IPS-NIHi11 (cell line): ENCODE data around the gene MRPL44.
A peak's percentile ranks its signal among the peaks of the same experiment; 100 is the strongest.
"Not testable (repeated sequence)": the region's sequence is repeated elsewhere in the genome, so short reads cannot be mapped to it uniquely, and the experiment has no call there.

Experiments
- DNase-seq: peaks from one replicate; pipeline ENCODE4 v3.0.0; 2012; ENCODE audit warnings: mixed read lengths, low spot score

MRPL44 gene

DNA sequence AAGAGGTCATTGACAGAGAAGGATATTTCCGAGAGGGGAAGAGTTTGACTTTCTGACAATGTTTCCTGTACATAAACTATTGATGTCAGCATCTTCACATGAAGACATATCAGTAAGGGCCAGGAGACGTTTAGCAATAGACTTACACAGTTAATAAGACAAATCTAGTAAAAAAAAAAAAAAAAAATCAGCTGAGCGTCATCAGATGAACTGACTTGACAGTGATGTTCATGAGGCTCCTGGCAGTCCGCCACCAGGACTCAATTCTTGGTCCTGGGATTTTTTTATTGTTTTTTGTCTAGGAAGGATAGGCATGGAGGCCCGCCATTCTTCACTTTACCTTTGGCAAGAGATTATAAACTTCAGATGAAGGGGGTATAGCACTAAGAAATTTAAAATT, 14.5 kb downstream of the MRPL44 start:
- no peak for DNase-seq

DNA sequence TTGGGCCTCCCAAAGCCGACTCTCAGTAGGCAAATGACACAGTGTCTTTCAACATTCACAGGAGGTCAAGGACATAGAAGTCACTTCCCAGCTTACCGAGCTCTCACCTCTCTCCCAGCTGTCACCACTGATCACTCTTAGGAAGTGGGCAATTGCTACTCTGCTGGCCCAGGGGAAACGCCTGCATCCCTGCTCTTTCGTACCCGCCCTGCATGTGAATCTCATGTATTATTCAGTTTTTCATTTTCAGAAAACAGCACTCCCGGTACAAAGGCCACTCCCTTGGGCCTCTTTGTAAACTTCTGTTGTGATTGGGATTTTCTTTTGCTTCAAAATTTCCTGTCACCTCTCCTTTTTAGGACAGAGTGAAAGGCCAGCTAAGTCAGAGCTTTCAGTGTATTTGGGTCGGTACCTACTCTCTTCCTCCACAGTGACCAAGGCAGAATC, 15.4 kb downstream of the MRPL44 start:
- DNase-seq = no peak

DNA sequence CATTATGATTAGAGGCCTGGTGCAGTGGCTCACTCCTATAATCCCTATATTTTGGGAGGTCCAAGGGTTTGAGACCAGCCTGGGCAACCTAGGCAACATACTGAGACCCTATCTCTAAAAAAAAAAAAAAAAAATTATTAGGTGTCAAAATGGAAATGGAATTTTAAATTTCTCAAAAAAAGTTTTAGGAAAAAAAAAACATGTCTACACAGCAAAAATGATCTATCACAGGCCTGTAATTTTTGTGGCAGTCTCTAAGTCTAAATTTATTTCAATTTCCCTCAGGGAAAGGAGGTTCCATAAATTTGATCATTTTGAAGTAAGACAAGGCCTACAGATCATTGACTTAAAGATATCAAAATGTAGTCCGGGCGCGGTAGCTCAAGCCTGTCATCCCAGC, 16.3 kb downstream of the MRPL44 start:
- no peak for DNase-seq

GRCh38 chr2:223976635-223977226, 19.5 kb downstream of the MRPL44 start:
- DNase-seq = no peak

- DNase-seq = no peak
Observed at GRCh38 chr2:223978451-223978850, 21.2 kb downstream of the MRPL44 start.

DNA sequence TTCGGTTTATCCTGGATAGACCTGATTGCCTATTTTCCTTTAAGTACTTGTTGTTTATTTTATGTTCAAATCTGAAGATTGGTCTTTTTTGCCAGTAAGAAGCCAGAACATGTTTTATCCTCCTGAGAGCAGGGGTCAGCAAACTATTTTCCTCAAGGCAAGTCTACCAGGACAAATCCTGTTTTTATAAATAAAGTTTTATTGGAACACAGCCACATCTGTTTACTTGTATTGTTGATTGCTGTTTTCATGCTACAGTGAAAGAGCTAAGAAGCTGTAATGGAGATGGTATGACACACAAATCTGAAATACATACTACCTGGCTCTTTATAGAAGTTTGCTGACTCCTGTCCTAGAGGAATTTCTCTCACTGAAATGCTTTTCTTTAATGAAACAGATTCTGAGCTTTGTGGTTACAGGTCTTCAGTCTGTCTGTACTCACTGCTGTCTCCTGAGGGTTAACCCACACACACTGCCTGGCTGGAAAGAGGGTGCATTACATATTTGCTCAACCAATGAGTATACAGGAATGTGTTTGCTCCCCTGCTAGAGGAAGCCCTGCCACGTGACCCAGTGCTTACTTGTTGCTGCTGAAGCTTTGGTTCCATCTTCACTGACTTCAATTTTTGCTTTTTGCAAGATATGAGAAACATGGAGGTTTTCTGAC, 22.6 kb downstream of the MRPL44 start:
- DNase-seq = no peak

DNA sequence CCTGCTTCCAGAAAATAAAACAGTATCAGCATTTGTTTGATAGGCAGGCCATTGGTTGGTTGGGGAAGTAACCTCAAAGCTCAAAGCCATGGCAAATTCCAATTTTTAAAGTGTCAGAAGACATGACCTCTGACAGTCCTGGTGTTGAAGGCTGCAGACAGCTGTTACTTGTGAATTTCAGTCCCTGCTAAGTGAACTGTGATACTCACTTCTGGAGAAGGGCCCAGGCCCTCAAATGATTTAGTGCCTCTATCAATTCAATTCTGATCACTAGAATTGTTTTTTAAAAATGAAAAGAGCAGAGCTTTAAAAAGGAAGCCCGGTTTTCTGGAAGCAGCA, 23.1 kb downstream of the MRPL44 start:
- DNase-seq = no peak

GRCh38 chr2:223980803-223981202, 23.5 kb downstream of the MRPL44 start:
- DNase-seq = no peak

- no peak for DNase-seq
Observed at GRCh38 chr2:223981241-223981640, 24.0 kb downstream of the MRPL44 start.

DNA sequence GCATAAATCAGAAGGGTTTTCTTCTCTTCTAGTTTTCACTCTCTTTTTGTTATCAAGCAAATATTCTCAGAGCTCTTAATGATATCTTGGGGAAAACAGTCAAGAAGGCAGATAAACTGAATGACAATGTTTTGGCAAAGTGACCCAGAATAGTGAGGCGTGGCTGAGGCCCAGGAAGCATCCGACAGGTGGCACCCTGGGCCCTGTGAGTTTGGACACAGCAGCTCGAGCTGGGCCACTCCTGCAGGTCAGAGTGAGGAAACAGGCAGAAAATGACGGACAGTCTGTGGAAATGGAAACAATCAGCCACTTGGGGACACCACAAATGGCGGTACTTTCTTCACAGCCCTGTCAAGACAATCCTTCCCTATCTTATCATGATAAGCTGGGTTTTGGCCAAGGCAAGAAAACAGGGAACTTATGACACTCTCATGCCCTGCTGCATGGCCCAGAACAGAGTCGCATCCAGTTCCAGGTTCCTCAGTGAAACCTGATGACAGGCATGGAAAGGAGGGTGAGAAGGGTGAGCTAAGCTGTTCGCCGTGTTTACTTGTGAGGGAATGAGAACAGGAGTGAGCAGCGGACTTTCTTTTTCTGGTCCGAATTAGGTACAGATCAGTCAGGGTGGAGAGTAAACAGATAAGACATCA, 32.1 kb downstream of the MRPL44 start:
- DNase-seq = no peak

DNA sequence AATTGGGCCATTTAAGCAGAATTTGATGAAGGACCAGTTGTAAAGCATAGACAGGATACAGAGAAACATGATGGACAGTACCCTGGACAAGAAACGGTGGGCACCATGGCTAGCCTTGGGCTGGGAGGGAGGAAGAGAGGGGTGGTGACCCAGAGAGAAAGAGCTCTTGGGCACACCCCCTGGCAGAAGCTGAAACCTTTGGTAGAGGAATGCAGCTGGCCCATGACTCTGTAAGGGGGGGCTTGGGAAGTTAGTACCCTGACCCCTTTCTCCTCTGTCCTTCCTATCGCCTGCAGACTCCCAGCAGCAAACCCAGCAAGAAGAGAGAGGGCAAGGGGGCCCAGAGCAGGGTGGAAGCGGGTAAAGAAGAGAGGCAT, 32.6 kb downstream of the MRPL44 start:
- no peak for DNase-seq

DNA sequence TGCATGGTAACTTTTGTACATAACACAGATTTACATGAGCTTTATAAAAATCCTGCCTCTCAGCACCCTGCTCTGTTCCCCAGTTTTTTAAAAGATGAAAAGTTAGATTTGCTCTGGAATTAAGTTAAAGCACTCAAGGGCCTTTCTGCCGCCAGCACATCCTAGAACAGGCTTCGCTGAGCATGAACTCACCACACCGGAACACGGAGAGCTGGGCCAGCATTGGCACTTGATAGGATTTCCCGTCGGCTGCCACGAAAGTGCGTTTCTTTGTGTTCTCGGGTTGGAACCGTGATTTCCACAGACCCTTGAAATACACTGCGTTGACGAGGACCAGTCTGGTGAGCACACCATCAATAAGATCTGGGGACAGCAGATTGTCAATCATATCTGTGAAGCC, 34.3 kb downstream of the MRPL44 start:
- no peak for DNase-seq

- peak; percentile 75 for DNase-seq
Observed at GRCh38 chr2:223993634-223994232, 36.5 kb downstream of the MRPL44 start.

- DNase-seq = no peak
Observed at GRCh38 chr2:223994562-223995162, 37.4 kb downstream of the MRPL44 start.

GRCh38 chr2:223995569-223995968, 38.3 kb downstream of the MRPL44 start:
- no peak for DNase-seq

DNA sequence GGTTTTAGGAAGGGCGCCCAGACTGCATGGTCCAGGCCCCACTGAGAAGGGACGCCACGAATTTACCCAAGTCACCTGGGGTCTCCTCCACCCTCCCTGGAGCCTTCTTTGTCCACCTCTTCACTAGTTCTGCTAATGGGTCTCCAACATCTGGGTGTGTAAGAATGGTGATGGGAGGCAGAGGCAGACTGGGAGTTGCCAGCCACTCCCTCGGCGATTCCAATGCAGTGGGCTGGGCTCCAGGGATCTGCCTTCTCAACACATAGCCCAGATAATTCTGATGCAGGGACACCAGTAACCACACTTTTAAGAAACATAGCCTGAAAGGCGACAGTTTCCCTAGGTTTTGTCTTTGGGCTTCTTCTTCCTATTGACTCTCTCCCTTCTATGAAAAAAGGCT, 39.1 kb downstream of the MRPL44 start:
- DNase-seq = no peak

DNA sequence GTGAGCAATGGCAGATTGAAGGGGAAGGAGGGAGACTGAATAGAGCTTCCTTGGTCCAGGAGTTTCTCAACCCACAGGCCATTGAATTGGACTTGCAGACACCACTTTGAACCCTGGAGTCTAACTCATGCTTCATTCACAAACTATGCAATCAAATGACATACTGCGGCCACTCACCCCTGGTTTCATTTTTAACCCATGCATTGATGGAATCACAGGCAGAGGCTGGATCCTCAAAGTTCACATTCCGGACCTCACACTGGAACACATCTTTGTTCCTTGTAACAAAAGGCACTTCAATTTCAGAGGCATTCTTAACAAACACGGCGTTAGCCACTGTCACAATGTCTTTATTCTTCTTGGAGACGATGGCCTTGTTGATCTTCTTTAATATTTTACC, 40.7 kb downstream of the MRPL44 start:
- DNase-seq = no peak

GRCh38 chr2:223998948-223999347, 41.7 kb downstream of the MRPL44 start:
- DNase-seq = no peak

GRCh38 chr2:223999862-224000261, 42.6 kb downstream of the MRPL44 start:
- no peak for DNase-seq

DNA sequence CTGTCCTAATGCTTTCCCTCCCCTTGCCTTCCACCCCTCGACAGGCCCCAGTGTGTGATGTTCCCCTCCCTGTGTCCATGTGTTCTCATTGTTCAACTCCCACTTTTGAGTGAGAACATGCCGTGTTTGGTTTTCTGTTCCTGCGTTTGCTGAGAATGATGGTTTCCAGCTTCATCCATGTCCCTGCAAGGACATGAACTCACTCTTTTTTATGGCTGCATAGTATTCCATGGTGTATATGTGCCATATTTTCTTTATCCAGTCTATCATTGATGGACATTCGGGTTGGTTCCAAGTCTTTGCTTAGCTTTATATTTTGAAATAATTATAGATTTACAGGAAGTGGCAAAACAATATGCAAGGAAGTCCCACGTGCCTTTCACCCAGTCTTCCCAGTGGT, 43.4 kb downstream of the MRPL44 start:
- not testable (repeated sequence) for DNase-seq

GRCh38 chr2:224004105-224004695, 46.9 kb downstream of the MRPL44 start:
- no peak for DNase-seq

GRCh38 chr2:224008702-224009261, 51.5 kb downstream of the MRPL44 start:
- peak; percentile 60 for DNase-seq
